ENCODE measurements around the gene P4HA2. TPM values are rescaled to one million over a fixed set of nuclear protein-coding genes. Genes with fewer than 3 reads are reported as not detected.
"Not testable (repeated sequence)": the region's sequence is repeated elsewhere in the genome, so short reads cannot be mapped to it uniquely, and the experiment has no call there.

Gene P4HA2
- total RNA-seq, 2 experiments from 2014 or later, result not detected

DNA sequence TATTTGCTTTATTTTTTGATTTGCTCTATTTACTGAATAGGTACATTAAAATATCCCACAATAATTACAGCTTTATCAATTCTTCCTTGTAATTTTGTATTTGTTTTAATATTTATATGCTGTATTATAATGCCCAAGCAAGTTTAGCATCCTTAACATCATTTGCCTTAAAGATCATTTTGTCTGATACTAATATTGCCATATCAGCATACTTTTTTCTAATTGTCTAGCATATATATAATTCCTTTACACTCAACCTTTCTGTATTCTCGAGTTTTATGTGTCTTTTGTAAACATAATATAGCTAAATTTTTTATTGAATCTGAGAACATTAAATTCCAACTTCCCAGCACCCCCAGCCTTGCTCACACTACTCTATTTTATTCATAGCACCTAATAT, 64.7 kb downstream of the P4HA2 start:
- ChIA-PET CTCF (no interaction called here), POLR2A (no interaction called here)
- H3K9me3 ChIP-seq (ENCODE audit: control insufficient read depth in 1 of 2, insufficient read depth in 1 of 2, low read length in 2 of 2), result peaks cover 0 to 7% of the 10 kb centered on the region in 2 experiments
- Mint-ChIP-seq H3K36me3 (ENCODE audit: low read depth) (no peaks in the 10 kb centered on the region), H3K9me3 (peaks cover 5% of the 10 kb centered on the region), H3K4me3 (no peak overlapping the region), H3K4me1 (ENCODE audit: low read depth) (no peaks in the 10 kb centered on the region), H3K27ac (no peak overlapping the region), H3K27me3 (peaks cover 7% of the 10 kb centered on the region)
- DNase-seq, result no peak
- TF ChIP-seq, protein P1, sequence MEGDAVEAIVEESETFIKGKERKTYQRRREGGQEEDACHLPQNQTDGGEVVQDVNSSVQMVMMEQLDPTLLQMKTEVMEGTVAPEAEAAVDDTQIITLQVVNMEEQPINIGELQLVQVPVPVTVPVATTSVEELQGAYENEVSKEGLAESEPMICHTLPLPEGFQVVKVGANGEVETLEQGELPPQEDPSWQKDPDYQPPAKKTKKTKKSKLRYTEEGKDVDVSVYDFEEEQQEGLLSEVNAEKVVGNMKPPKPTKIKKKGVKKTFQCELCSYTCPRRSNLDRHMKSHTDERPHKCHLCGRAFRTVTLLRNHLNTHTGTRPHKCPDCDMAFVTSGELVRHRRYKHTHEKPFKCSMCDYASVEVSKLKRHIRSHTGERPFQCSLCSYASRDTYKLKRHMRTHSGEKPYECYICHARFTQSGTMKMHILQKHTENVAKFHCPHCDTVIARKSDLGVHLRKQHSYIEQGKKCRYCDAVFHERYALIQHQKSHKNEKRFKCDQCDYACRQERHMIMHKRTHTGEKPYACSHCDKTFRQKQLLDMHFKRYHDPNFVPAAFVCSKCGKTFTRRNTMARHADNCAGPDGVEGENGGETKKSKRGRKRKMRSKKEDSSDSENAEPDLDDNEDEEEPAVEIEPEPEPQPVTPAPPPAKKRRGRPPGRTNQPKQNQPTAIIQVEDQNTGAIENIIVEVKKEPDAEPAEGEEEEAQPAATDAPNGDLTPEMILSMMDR (IDR thresholded peaks at IDR 0.05), result no peak
- H3K4me3 ChIP-seq (ENCODE audit: low read length), result no peak overlapping the region
- intact Hi-C loops (cut with DNase I, micrococcal nuclease), result no loop called here
- no peak overlapping the region for H3K27ac ChIP-seq (ENCODE audit: low read depth in 1 of 2, low read length in 2 of 2)
- H3K36me3 ChIP-seq (ENCODE audit: insufficient read depth, low read length), result no peaks in the 10 kb centered on the region
- H3K4me1 ChIP-seq (ENCODE audit: insufficient read depth, low read length), result no peaks in the 10 kb centered on the region
- ATAC-seq (ENCODE audit: poor library complexity), result no peak
- H3K27me3 ChIP-seq (ENCODE audit: control insufficient read depth in 1 of 2, insufficient read depth in 2 of 2, low read length in 2 of 2), result no peaks in the 10 kb centered on the region

DNA sequence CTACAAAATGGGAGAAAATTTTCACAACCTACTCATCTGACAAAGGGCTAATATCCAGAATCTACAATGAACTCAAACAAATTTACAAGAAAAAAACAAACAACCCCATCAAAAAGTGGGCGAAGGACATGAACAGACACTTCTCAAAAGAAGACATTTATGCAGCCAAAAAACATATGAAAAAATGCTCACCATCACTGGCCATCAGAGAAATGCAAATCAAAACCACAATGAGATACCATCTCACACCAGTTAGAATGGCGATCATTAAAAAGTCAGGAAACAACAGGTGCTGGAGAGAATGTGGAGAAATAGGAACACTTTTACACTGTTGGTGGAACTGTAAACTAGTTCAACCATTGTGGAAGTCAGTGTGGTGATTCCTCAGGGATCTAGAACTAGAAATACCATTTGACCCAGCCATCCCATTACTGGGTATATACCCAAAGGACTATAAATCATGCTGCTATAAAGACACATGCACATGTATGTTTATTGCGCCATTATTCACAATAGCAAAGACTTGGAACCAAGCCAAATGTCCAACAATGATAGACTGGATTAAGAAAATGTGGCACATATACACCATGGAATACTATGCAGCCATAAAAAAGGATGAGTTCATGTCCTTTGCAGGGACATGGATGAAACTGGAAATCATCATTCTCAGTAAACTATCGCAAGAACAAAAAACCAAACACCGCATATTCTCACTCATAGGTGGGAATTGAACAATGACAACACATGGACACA, 65.9 kb downstream of the P4HA2 start:
- H3K27ac Mint-ChIP-seq; H3K4me3 Mint-ChIP-seq; H3K36me3 Mint-ChIP-seq (ENCODE audit: low read depth); POLR2A ChIA-PET; H3K4me1 ChIP-seq (ENCODE audit: insufficient read depth, low read length); intact Hi-C loops (cut with DNase I, micrococcal nuclease); H3K9me3 Mint-ChIP-seq; H3K9me3 ChIP-seq (ENCODE audit: control insufficient read depth in 1 of 2, insufficient read depth in 1 of 2, low read length in 2 of 2); H3K4me3 ChIP-seq (ENCODE audit: low read length); H3K4me1 Mint-ChIP-seq (ENCODE audit: low read depth); ATAC-seq (ENCODE audit: poor library complexity); H3K27me3 ChIP-seq (ENCODE audit: control insufficient read depth in 1 of 2, insufficient read depth in 2 of 2, low read length in 2 of 2); DNase-seq; CTCF ChIA-PET; H3K36me3 ChIP-seq (ENCODE audit: insufficient read depth, low read length); H3K27ac ChIP-seq (ENCODE audit: low read depth in 1 of 2, low read length in 2 of 2): not testable (repeated sequence)
- H3K27me3 Mint-ChIP-seq, result peaks cover 13% of the 10 kb centered on the region

DNA sequence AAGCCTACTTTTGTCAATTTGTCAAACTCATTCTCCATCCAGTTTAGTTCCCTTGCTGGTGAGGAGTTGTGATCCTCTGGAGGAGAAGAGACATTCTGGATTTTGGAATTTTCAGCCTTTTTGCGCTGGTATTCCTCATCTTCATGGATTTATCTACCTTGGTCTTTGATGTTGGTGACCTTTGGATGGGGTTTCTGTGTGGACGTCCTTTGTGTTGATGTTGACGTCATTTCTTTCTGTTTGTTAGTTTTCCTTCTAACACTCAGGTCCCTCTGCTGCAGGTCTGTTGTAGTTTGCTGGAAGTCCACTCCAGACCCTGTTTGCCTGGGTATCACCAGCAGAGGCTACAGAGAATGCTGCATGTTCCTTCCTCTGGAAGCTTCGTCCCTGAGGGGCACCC, 71.2 kb downstream of the P4HA2 start:
- H3K27me3 ChIP-seq (ENCODE audit: control insufficient read depth in 1 of 2, insufficient read depth in 2 of 2, low read length in 2 of 2), result no peaks in the 10 kb centered on the region
- H3K27ac Mint-ChIP-seq, result no peak overlapping the region
- no peaks in the 10 kb centered on the region for H3K4me1 ChIP-seq (ENCODE audit: insufficient read depth, low read length)
- H3K4me3 ChIP-seq (ENCODE audit: low read length), result no peak overlapping the region
- peaks cover 10% of the 10 kb centered on the region for H3K36me3 Mint-ChIP-seq (ENCODE audit: low read depth)
- peaks cover 29% of the 10 kb centered on the region for H3K27me3 Mint-ChIP-seq
- no peak overlapping the region for H3K4me3 Mint-ChIP-seq
- ChIA-PET POLR2A (no interaction called here), CTCF (no interaction called here)
- TF ChIP-seq, protein P1 (IDR thresholded peaks at IDR 0.05), result no peak
- peaks cover 11% of the 10 kb centered on the region for H3K9me3 Mint-ChIP-seq
- intact Hi-C loops (cut with DNase I, micrococcal nuclease), result no loop called here
- ATAC-seq (ENCODE audit: poor library complexity) (no peak), DNase-seq (no peak)
- no peaks in the 10 kb centered on the region for H3K36me3 ChIP-seq (ENCODE audit: insufficient read depth, low read length)
- H3K27ac ChIP-seq (ENCODE audit: low read depth in 1 of 2, low read length in 2 of 2), result no peak overlapping the region
- H3K4me1 Mint-ChIP-seq (ENCODE audit: low read depth), result no peaks in the 10 kb centered on the region
- no peaks in the 10 kb centered on the region for H3K9me3 ChIP-seq (ENCODE audit: control insufficient read depth in 1 of 2, insufficient read depth in 1 of 2, low read length in 2 of 2)

DNA sequence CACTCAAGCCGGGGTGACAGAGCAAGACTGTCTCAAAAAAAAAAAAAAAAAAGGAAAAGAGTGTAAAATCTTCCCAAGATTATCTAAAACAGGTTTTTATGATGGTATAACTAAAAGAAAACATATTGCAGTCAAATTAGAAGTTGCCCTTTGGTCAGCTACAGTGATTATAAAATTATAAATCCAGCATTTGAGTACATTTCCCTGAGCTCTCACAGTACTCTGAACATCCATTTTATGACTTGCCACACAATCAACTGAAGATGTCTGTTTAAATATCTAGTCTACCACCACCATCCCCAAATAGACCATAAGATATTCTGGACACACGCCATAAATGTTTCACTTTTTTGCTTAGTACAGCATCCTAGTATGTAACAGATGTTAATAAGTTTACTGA, 77.1 kb downstream of the P4HA2 start:
- ChIA-PET CTCF (no interaction called here), POLR2A (no interaction called here)
- Mint-ChIP-seq H3K4me3 (no peak overlapping the region), H3K27me3 (peaks cover 9% of the 10 kb centered on the region), H3K4me1 (ENCODE audit: low read depth) (no peaks in the 10 kb centered on the region), H3K27ac (no peak overlapping the region), H3K36me3 (ENCODE audit: low read depth) (peaks cover 10% of the 10 kb centered on the region), H3K9me3 (peaks cover 7% of the 10 kb centered on the region)
- H3K36me3 ChIP-seq (ENCODE audit: insufficient read depth, low read length), result no peaks in the 10 kb centered on the region
- no peak for DNase-seq
- no peaks in the 10 kb centered on the region for H3K4me1 ChIP-seq (ENCODE audit: insufficient read depth, low read length)
- TF ChIP-seq, protein P1 (IDR thresholded peaks at IDR 0.05), result no peak
- H3K4me3 ChIP-seq (ENCODE audit: low read length), result no peak overlapping the region
- intact Hi-C loops (cut with DNase I, micrococcal nuclease), result no loop called here
- ATAC-seq (ENCODE audit: poor library complexity), result no peak
- H3K27ac ChIP-seq (ENCODE audit: low read depth in 1 of 2, low read length in 2 of 2), result no peak overlapping the region
- H3K27me3 ChIP-seq (ENCODE audit: control insufficient read depth in 1 of 2, insufficient read depth in 2 of 2, low read length in 2 of 2), result no peaks in the 10 kb centered on the region
- H3K9me3 ChIP-seq (ENCODE audit: control insufficient read depth in 1 of 2, insufficient read depth in 1 of 2, low read length in 2 of 2), result no peaks in the 10 kb centered on the region
